Neural progenitor cell (in vitro differentiated cells): Measurements from ENCODE around the gene EPGN.

Experiments
- EZH2 ChIP-seq: fragments of 200-600 bp; sonication (generic); IDR thresholded peaks from 2 replicates; pipeline ENCODE4 v1.6.1; 2017; ENCODE audit warnings: antibody characterized with exemption, mild to moderate bottlenecking, moderate library complexity
- TF ChIP-seq, protein P1 (sequence below): fragments of 200-600 bp; sonication (generic); IDR thresholded peaks from 2 replicates; pipeline ENCODE4 v1.5.1; 2017; ENCODE audit warnings: antibody characterized with exemption, mild to moderate bottlenecking

- TF ChIP-seq, protein P1, sequence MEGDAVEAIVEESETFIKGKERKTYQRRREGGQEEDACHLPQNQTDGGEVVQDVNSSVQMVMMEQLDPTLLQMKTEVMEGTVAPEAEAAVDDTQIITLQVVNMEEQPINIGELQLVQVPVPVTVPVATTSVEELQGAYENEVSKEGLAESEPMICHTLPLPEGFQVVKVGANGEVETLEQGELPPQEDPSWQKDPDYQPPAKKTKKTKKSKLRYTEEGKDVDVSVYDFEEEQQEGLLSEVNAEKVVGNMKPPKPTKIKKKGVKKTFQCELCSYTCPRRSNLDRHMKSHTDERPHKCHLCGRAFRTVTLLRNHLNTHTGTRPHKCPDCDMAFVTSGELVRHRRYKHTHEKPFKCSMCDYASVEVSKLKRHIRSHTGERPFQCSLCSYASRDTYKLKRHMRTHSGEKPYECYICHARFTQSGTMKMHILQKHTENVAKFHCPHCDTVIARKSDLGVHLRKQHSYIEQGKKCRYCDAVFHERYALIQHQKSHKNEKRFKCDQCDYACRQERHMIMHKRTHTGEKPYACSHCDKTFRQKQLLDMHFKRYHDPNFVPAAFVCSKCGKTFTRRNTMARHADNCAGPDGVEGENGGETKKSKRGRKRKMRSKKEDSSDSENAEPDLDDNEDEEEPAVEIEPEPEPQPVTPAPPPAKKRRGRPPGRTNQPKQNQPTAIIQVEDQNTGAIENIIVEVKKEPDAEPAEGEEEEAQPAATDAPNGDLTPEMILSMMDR: no peak
- TF ChIP-seq EZH2: no peak
These were observed 49.3 kb upstream of the EPGN start for GRCh38 chr4:74258963-74259362.
